GM12801 (cell line): ENCODE results near the gene RNF19B.

ENCODE experiments used
- TF ChIP-seq, protein P1 (sequence below): IDR thresholded peaks from one replicate; pipeline ENCODE4 v1.5.1; 2011; ENCODE audit warnings: control low read depth; ENCODE audit not compliant: insufficient read length; ENCODE audit errors: extremely low read depth

RNF19B gene

GRCh38 chr1:32960342-32960741, 4.3 kb downstream of the RNF19B start:
- TF ChIP-seq, protein P1, sequence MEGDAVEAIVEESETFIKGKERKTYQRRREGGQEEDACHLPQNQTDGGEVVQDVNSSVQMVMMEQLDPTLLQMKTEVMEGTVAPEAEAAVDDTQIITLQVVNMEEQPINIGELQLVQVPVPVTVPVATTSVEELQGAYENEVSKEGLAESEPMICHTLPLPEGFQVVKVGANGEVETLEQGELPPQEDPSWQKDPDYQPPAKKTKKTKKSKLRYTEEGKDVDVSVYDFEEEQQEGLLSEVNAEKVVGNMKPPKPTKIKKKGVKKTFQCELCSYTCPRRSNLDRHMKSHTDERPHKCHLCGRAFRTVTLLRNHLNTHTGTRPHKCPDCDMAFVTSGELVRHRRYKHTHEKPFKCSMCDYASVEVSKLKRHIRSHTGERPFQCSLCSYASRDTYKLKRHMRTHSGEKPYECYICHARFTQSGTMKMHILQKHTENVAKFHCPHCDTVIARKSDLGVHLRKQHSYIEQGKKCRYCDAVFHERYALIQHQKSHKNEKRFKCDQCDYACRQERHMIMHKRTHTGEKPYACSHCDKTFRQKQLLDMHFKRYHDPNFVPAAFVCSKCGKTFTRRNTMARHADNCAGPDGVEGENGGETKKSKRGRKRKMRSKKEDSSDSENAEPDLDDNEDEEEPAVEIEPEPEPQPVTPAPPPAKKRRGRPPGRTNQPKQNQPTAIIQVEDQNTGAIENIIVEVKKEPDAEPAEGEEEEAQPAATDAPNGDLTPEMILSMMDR = no peak

GRCh38 chr1:32958827-32959226, 5.8 kb downstream of the RNF19B start:
- TF ChIP-seq, protein P1 = no peak

DNA sequence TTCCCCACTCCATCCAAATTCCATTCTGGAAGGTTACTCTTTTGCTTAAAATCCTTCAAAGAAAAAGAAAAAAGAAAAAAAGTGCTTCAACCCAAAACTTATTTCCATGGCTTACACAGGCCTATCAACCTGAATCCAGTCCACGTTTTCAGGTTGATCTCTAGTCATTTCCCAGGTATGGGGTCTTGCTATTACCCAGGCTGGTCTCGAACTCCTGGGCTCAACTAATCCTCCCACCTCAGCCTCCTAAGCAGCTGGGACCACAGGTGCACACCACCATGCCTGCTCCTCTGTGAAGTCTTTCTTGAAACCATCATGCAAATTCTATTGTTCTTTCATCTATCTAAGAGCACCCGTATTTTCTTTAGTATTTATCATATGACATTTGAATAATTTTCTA, 7.6 kb downstream of the RNF19B start:
- TF ChIP-seq, protein P1 = no peak

DNA sequence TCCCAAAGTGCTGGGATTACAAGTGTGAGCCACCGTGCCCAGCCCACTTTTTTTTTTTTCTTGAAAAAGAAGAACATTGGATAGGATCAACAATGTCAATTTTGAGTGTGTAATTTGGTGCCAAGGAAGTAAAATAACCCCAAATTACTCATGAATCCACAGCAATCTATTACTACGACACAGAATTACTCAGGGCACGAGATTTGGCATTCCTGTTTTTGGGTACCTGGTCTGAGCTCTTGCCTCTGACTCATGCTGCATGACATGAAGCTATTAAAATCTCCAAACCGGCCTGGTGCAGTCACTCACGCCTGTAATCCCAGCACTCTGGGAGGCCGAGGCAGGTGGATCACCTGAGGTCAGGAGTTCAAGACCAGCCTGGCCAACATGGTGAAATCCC, 10.4 kb downstream of the RNF19B start:
- TF ChIP-seq, protein P1 = no peak

DNA sequence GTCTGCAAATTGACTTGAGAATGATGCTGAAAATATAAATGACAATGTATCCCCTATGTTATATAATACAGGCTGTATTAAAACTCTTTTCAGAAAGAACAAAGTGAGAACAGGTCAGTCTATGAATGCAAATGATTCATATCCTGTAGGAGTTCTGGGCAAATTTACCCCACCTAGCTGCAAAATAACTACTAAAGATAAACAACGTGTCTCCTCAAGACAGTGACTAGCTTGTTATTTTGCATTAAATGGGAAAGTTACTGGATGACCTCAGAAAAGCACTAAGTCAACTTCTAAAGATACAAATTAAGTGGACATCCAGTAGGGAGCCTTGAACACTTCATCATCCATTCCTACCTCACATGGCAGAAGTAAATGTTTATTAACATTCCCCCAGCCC, 11.1 kb downstream of the RNF19B start:
- TF ChIP-seq, protein P1 = no peak

DNA sequence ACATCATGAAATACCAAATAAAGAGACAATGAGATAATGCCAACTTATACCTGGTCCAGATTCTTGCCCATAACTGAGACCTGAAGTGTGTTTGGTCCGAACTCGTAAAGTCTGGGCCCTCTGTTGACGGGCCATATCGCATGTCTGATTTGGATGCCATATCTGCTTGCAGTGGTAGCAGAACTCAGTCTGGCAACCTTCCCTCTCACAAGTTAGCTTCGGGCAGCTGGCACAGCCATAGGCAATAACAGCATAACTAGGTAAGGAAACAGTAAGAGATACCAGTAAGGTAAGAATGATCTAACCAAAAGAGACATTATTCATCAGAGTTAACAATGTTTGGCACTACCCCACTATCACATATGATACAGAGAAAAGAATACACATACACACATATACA, 15.1 kb downstream of the RNF19B start:
- TF ChIP-seq, protein P1 = no peak

GRCh38 chr1:32948905-32949304, 15.7 kb downstream of the RNF19B start:
- TF ChIP-seq, protein P1 = no peak

GRCh38 chr1:32948390-32948722, 16.3 kb downstream of the RNF19B start:
- TF ChIP-seq, protein P1 = no peak
